ENCODE results near the gene TNFRSF1A.

TNFRSF1A gene

GRCh38 chr12:6284273-6284672 is 57.6 kb downstream of the TNFRSF1A start:
- Histone ChIP-seq H3K4me1 (peaks cover 19% of the 10 kb centered on the region), H3K27ac (no peak overlapping the region), H2AFZ (peak overlapping the region; percentile 59), H3K9me3 (ENCODE audit: control insufficient read depth, low read length) (no peaks in the 10 kb centered on the region), H3K4me3 (ENCODE audit: low read depth, low read length) (no peak overlapping the region), H3K36me3 (ENCODE audit: control insufficient read depth, insufficient read depth, low read length) (no peaks in the 10 kb centered on the region), H3K27me3 (ENCODE audit: control insufficient read depth, insufficient read depth, low read length) (no peaks in the 10 kb centered on the region), H3K4me2 (ENCODE audit: low read length) (no peak overlapping the region), H3K79me2 (no peaks in the 10 kb centered on the region), H3K9ac (no peak overlapping the region)
- TF ChIP-seq CTCF (IDR thresholded peaks at IDR 0.05), result no peak

- Histone ChIP-seq H3K27me3 (ENCODE audit: control insufficient read depth, insufficient read depth, low read length) (no peaks in the 10 kb centered on the region), H3K36me3 (ENCODE audit: control insufficient read depth, insufficient read depth, low read length) (no peaks in the 10 kb centered on the region), H3K9ac (no peak overlapping the region), H2AFZ (no peak overlapping the region), H3K4me1 (peaks cover 34% of the 10 kb centered on the region), H3K27ac (no peak overlapping the region), H3K4me3 (ENCODE audit: low read depth, low read length) (no peak overlapping the region), H3K79me2 (no peaks in the 10 kb centered on the region), H3K9me3 (ENCODE audit: control insufficient read depth, low read length) (no peaks in the 10 kb centered on the region), H3K4me2 (ENCODE audit: low read length) (no peak overlapping the region)
- no peak for TF ChIP-seq CTCF (IDR thresholded peaks at IDR 0.05)
Measured at GRCh38 chr12:6282453-6282840, 59.4 kb downstream of the TNFRSF1A start.

GRCh38 chr12:6281081-6281809 is 60.6 kb downstream of the TNFRSF1A start:
- no peak for TF ChIP-seq CTCF (IDR thresholded peaks at IDR 0.05)
- Histone ChIP-seq H3K27ac (no peak overlapping the region), H3K4me1 (peaks cover 40% of the 10 kb centered on the region), H3K36me3 (ENCODE audit: control insufficient read depth, insufficient read depth, low read length) (no peaks in the 10 kb centered on the region), H2AFZ (no peak overlapping the region), H3K4me3 (ENCODE audit: low read depth, low read length) (no peak overlapping the region), H3K79me2 (no peaks in the 10 kb centered on the region), H3K9ac (no peak overlapping the region), H3K27me3 (ENCODE audit: control insufficient read depth, insufficient read depth, low read length) (no peaks in the 10 kb centered on the region), H3K9me3 (ENCODE audit: control insufficient read depth, low read length) (no peaks in the 10 kb centered on the region), H3K4me2 (ENCODE audit: low read length) (no peak overlapping the region)

- no peak overlapping the region for H3K4me3 ChIP-seq (ENCODE audit: low read depth, low read length)
- no peak for TF ChIP-seq CTCF (IDR thresholded peaks at IDR 0.05)
- H3K9ac ChIP-seq, result no peak overlapping the region
- H3K36me3 ChIP-seq (ENCODE audit: control insufficient read depth, insufficient read depth, low read length), result no peaks in the 10 kb centered on the region
- no peaks in the 10 kb centered on the region for H3K79me2 ChIP-seq
- no peak overlapping the region for H3K4me2 ChIP-seq (ENCODE audit: low read length)
- peaks cover 39% of the 10 kb centered on the region for H3K4me1 ChIP-seq
- H3K27ac ChIP-seq, result no peak overlapping the region
- no peaks in the 10 kb centered on the region for H3K27me3 ChIP-seq (ENCODE audit: control insufficient read depth, insufficient read depth, low read length)
- no peak overlapping the region for H2AFZ ChIP-seq
- H3K9me3 ChIP-seq (ENCODE audit: control insufficient read depth, low read length), result no peaks in the 10 kb centered on the region
Measured at GRCh38 chr12:6280672-6281071, 61.2 kb downstream of the TNFRSF1A start.

GRCh38 chr12:6280053-6280469 is 61.8 kb downstream of the TNFRSF1A start:
- Histone ChIP-seq H3K79me2 (no peaks in the 10 kb centered on the region), H3K4me1 (peaks cover 38% of the 10 kb centered on the region), H3K36me3 (ENCODE audit: control insufficient read depth, insufficient read depth, low read length) (no peaks in the 10 kb centered on the region), H3K9me3 (ENCODE audit: control insufficient read depth, low read length) (no peaks in the 10 kb centered on the region), H3K4me2 (ENCODE audit: low read length) (no peak overlapping the region), H3K27me3 (ENCODE audit: control insufficient read depth, insufficient read depth, low read length) (no peaks in the 10 kb centered on the region), H2AFZ (peak overlapping the region; percentile 42), H3K9ac (no peak overlapping the region), H3K27ac (peak overlapping the region; percentile 41), H3K4me3 (ENCODE audit: low read depth, low read length) (no peak overlapping the region)
- no peak for TF ChIP-seq CTCF (IDR thresholded peaks at IDR 0.05)
